ENCODE measurements around the gene MPHOSPH9. TPM values are rescaled to one million over a fixed set of nuclear protein-coding genes. Genes with fewer than 3 reads are reported as not detected.
A peak's percentile ranks its signal among the peaks of the same experiment; 100 is the strongest.

Gene MPHOSPH9
- total RNA-seq, 2 experiments from 2014 or later: 88.3 to 136 TPM

GRCh38 chr12:123164222-123164621 is 68.7 kb downstream of the MPHOSPH9 start:
- Histone ChIP-seq H2AFZ (ENCODE audit: low read length) (no peak overlapping the region), H3K9me3 (ENCODE audit: low read length) (no peaks in the 10 kb centered on the region), H4K20me1 (ENCODE audit: insufficient read depth, low read length) (no peaks in the 10 kb centered on the region), H3K9me2 (ENCODE audit: insufficient read depth, low read length) (no peaks in the 10 kb centered on the region), H3K27ac (ENCODE audit: low read depth, low read length, poor library complexity, severe bottlenecking) (no peak overlapping the region), H3K4me1 (ENCODE audit: insufficient read depth, low read length, poor library complexity, severe bottlenecking) (no peaks in the 10 kb centered on the region), H3K4me2 (ENCODE audit: low read length) (no peak overlapping the region), H3K79me2 (ENCODE audit: insufficient read depth, low read depth, low read length) (no peaks in the 10 kb centered on the region), H3K4me3 (ENCODE audit: low read depth, low read length, poor library complexity, severe bottlenecking) (no peak overlapping the region), H3K36me3 (ENCODE audit: insufficient read depth, low read length) (peaks cover 82% of the 10 kb centered on the region)
- intact Hi-C loops (cut with micrococcal nuclease; ENCODE audit: unreplicated experiment): no loop called here
- POLR2A ChIA-PET: no interaction called here
- CTCF ChIA-PET (ENCODE audit: unreplicated experiment): no interaction called here
- no peak for DNase-seq (ENCODE audit: low spot score)
- TF ChIP-seq EZH2phosphoT487 (IDR thresholded peaks at IDR 0.05; ENCODE audit: borderline replicate concordance, low read depth, low read length): no peak
- TF ChIP-seq CTCF (conservative IDR thresholded peaks at IDR 0.05; ENCODE audit: low read length): no peak
- BruUV-seq (replicated peaks): no TSS peak

GRCh38 chr12:123163227-123163626 is 69.7 kb downstream of the MPHOSPH9 start:
- BruUV-seq (replicated peaks): no TSS peak
- ChIA-PET CTCF (ENCODE audit: unreplicated experiment) (no interaction called here), POLR2A (no interaction called here)
- H3K4me1 ChIP-seq (ENCODE audit: insufficient read depth, low read length, poor library complexity, severe bottlenecking): no peaks in the 10 kb centered on the region
- H3K4me2 ChIP-seq (ENCODE audit: low read length): no peak overlapping the region
- H3K27ac ChIP-seq (ENCODE audit: low read depth, low read length, poor library complexity, severe bottlenecking): no peak overlapping the region
- intact Hi-C loops (cut with micrococcal nuclease; ENCODE audit: unreplicated experiment): no loop called here
- H3K9me2 ChIP-seq (ENCODE audit: insufficient read depth, low read length): no peaks in the 10 kb centered on the region
- H4K20me1 ChIP-seq (ENCODE audit: insufficient read depth, low read length): no peaks in the 10 kb centered on the region
- TF ChIP-seq EZH2phosphoT487 (IDR thresholded peaks at IDR 0.05; ENCODE audit: borderline replicate concordance, low read depth, low read length): no peak
- no peak for TF ChIP-seq CTCF (conservative IDR thresholded peaks at IDR 0.05; ENCODE audit: low read length)
- H3K79me2 ChIP-seq (ENCODE audit: insufficient read depth, low read depth, low read length): no peaks in the 10 kb centered on the region
- H3K4me3 ChIP-seq (ENCODE audit: low read depth, low read length, poor library complexity, severe bottlenecking): no peak overlapping the region
- H2AFZ ChIP-seq (ENCODE audit: low read length): no peak overlapping the region
- H3K9me3 ChIP-seq (ENCODE audit: low read length): no peaks in the 10 kb centered on the region
- H3K36me3 ChIP-seq (ENCODE audit: insufficient read depth, low read length): peaks cover 84% of the 10 kb centered on the region
- no peak for DNase-seq (ENCODE audit: low spot score)

GRCh38 chr12:123160801-123161487 is 72.0 kb downstream of the MPHOSPH9 start:
- no peak for DNase-seq (ENCODE audit: low spot score)
- Histone ChIP-seq H3K36me3 (ENCODE audit: insufficient read depth, low read length) (peaks cover 79% of the 10 kb centered on the region), H3K79me2 (ENCODE audit: insufficient read depth, low read depth, low read length) (no peaks in the 10 kb centered on the region), H3K4me1 (ENCODE audit: insufficient read depth, low read length, poor library complexity, severe bottlenecking) (no peaks in the 10 kb centered on the region), H2AFZ (ENCODE audit: low read length) (no peak overlapping the region), H3K27ac (ENCODE audit: low read depth, low read length, poor library complexity, severe bottlenecking) (no peak overlapping the region), H3K9me2 (ENCODE audit: insufficient read depth, low read length) (no peaks in the 10 kb centered on the region), H4K20me1 (ENCODE audit: insufficient read depth, low read length) (no peaks in the 10 kb centered on the region), H3K4me3 (ENCODE audit: low read depth, low read length, poor library complexity, severe bottlenecking) (no peak overlapping the region), H3K4me2 (ENCODE audit: low read length) (no peak overlapping the region), H3K9me3 (ENCODE audit: low read length) (no peaks in the 10 kb centered on the region)
- intact Hi-C loops (cut with micrococcal nuclease; ENCODE audit: unreplicated experiment): no loop called here
- POLR2A ChIA-PET: interaction anchor here (1.0 kb wide), 1 partner anchor 37 kb away, joined by 4 read pairs; no protein-coding TSS in a partner anchor
- CTCF ChIA-PET (ENCODE audit: unreplicated experiment): no interaction called here
- TSS peak; percentile 12 for BruUV-seq (replicated peaks)
- TF ChIP-seq EZH2phosphoT487 (IDR thresholded peaks at IDR 0.05; ENCODE audit: borderline replicate concordance, low read depth, low read length) (no peak), CTCF (conservative IDR thresholded peaks at IDR 0.05; ENCODE audit: low read length) (no peak)
